SJCRH30 (cell line): ENCODE measurements around the gene IQCN. TPM values are rescaled to one million over a fixed set of nuclear protein-coding genes. Genes with fewer than 3 reads are reported as not detected.

Source experiments
- DNase-seq, 2 experiments: peaks; one replicate each; pipeline ENCODE4 v3.0.0-alpha.2; 2015 to 2020
- H3K27ac ChIP-seq: fragments of 250-450 bp; sonication (Bioruptor Pico); 2 replicates; pipeline ENCODE4 v1.5.1; 2020; ENCODE audit warnings: mild to moderate bottlenecking, moderate library complexity
- H3K27me3 ChIP-seq: fragments of 250-450 bp; sonication (Bioruptor Pico); 2 replicates; pipeline ENCODE4 v1.5.1; 2020; ENCODE audit warnings: mild to moderate bottlenecking, moderate library complexity
- H3K36me3 ChIP-seq: fragments of 250-450 bp; sonication (Bioruptor Pico); 2 replicates; pipeline ENCODE4 v1.5.1; 2020; ENCODE audit warnings: mild to moderate bottlenecking, moderate library complexity
- H3K4me1 ChIP-seq: fragments of 250-450 bp; sonication (Bioruptor Pico); 2 replicates; pipeline ENCODE4 v1.5.1; 2020; ENCODE audit warnings: mild to moderate bottlenecking, moderate library complexity
- H3K4me3 ChIP-seq: fragments of 250-450 bp; sonication (Bioruptor Pico); 2 replicates; pipeline ENCODE4 v1.5.1; 2020; ENCODE audit warnings: mild to moderate bottlenecking, moderate library complexity
- H3K9me3 ChIP-seq: fragments of 250-450 bp; sonication (Bioruptor Pico); replicated peaks from 2 replicates; pipeline ENCODE4 v1.5.1; 2020; ENCODE audit warnings: mild to moderate bottlenecking, moderate library complexity
- total RNA-seq: library from RNA; depleted of rRNA; stranded (reverse); fragments of >200 nt; shearing (Covaris generic); gene quantifications from 2 replicates; pipeline ENCODE4 v1.2.3, GENCODE V29; 2014

IQCN gene
- total RNA-seq, 1 experiment from 2014 or later = 0.06 TPM

DNA sequence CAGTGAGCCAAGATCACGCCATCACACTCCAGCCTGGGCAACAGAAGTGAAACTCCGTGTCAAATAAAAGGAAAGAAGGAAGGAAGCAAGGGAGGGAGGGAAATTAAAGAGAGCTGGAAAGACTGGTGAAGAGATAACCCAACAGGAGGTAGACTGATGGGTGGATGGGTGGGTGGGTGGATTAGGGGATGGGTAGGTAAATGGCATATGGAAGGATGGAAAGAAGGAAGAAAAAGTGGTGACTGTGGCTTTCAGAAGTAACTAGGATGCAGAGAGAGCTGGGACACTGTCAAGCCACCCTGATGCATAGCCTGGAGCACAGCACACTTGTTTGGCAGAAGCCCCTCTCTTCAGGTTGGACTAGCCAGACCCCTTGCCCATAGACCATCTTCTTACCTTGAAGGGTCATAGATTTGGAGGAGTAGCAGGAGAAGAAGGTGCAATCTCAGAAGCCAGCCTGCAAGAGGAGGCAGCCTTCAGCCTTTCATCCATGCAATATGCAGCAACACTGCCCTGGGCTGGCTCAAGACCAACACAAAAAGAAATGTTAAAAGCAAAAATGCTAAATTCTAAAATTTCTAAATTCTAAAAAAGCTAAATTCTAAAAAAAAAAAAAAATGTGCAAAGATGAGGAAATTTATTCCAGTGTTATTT, 5.1 kb downstream of the IQCN start:
- Histone ChIP-seq H3K27ac (no peak overlapping the region), H3K9me3 (no peaks in the 10 kb centered on the region), H3K4me3 (no peak overlapping the region), H3K27me3 (no peaks in the 10 kb centered on the region), H3K36me3 (no peaks in the 10 kb centered on the region), H3K4me1 (no peaks in the 10 kb centered on the region)
- DNase-seq = no peak

DNA sequence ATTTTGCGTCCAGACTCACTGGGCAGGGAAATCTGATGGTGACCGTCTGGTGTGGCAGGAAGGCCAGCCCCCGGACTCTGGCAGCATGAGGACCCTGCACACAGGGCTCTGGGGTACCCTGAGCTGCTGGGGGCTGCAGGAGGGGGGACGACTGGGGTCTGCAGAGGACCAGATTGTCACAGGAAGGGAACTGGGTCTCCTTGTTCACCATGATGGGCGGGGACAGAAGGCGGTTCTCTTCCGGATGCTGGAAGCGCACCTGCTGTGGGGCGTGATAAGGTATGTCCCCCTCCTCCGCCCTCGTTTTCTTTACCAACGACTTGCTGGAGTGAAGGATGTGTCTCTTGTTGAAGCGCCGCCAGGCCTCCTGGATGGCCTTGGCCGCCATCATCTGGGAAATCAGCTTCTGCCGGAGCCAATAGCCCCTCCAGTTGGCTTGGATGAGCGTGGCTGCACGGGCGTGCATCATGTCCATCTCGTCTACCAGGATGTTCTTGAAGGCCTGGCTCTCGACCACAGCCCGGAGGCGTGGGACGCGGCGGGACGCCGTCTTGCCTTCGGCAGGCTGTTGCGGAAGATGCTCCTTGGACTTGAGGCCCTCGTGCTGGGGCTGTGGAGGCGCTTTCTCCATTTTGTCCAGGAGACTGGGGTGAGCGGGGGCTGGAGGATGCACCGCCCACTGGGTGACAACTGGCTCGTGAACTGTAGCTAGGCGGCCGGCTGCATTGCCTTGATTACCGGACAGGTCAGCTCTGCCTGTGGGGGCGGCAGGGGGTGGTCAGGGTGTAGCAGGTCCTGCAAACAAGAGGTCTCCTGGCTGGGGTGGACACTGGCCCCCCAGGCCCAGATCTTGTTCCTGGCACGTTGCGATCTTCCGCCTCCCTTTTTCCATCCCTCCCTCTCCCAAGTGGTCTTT, 7.2 kb downstream of the IQCN start:
- no peaks in the 10 kb centered on the region for H3K4me1 ChIP-seq
- H3K36me3 ChIP-seq = no peaks in the 10 kb centered on the region
- H3K4me3 ChIP-seq = no peak overlapping the region
- DNase-seq = no peak
- no peaks in the 10 kb centered on the region for H3K27me3 ChIP-seq
- no peaks in the 10 kb centered on the region for H3K9me3 ChIP-seq
- H3K27ac ChIP-seq = no peak overlapping the region

DNA sequence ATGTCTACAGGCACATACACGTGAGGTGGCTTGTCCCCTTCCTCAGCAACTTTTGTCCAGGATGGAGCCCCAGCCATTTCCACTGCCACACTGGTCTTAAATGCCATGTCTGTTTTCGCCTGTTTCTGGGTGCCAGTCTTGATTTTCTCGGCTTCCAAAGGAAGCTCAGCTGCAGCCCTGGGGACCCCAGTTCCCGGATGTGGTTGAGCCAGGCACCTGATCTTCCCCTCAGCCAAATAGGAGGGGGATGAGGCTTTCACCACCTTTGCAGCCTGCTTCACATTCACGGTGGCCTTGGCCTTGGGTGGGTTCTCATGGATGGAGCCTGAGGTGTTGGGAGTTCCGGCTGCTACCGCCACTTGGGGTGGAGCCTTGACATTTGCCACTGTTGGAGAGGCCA, 8.7 kb downstream of the IQCN start:
- Histone ChIP-seq H3K4me3 (no peak overlapping the region), H3K4me1 (no peaks in the 10 kb centered on the region), H3K27ac (no peak overlapping the region), H3K9me3 (no peaks in the 10 kb centered on the region), H3K36me3 (no peaks in the 10 kb centered on the region), H3K27me3 (no peaks in the 10 kb centered on the region)
- DNase-seq = no peak

DNA sequence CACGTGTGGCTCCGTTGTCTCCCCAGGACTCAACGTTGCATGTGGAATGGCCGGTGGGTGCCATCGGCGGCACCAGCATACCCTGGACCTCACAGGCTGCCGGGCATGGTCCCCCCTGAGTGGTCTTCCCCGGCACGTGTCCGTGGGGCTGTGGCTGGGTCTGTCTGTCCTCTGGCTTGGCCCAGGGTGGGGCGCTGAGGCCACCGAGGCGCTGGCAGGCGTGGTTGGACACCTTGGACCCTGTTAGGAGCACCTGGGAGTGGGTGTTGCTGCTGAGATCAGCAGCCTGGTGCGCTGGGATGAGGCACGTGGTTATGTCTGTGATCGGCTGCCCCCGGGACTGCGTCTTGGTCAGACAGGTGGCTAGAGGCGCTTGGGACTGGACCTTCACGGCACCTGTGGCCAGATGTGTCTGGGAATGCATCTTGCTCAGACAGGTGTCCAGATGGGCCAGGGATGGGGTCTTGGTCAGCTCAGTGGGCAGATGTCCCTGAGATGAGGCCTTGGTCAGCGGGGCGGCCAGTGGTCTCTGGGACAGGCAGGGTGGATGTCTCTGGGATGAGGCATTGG, 9.2 kb downstream of the IQCN start:
- H3K27ac ChIP-seq = no peak overlapping the region
- no peaks in the 10 kb centered on the region for H3K9me3 ChIP-seq
- peaks cover 2% of the 10 kb centered on the region; the same call in 1 of the 2 replicates for H3K27me3 ChIP-seq
- no peak for DNase-seq
- no peaks in the 10 kb centered on the region for H3K36me3 ChIP-seq
- no peaks in the 10 kb centered on the region for H3K4me1 ChIP-seq
- H3K4me3 ChIP-seq = no peak overlapping the region

DNA sequence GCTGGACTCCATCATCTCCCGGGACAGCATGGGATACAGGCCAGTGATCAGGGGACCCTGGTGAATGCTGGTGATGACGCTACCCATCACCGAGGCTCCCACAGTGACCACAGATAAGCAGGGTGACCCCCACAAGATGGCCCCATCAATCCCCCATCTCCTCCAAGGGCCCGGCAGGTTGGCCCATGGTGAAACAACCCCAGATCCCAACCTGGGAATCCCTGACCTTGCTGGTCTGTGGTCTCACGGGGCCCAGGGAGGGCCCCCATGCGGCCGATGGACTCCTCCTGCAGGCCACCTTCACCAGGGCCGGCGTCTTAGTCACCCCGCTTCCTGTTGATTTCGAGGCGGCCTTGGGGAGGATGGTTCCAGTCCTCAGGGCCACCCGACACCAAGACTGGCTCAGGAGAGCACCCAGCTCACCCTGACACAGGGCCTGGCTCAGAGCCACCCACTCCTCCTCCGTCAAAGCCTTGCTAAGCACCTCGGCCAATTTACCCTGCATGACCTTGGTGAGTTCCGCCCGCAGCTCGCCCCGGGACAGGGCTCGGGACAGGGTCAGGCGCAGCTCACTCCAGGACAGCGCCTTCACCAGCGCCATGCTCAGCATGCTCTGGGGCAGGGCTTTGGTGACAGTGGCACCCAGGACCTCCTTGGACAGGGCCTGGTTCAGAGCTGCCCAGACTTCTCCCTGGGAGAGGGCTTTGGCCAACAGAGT, 10.0 kb downstream of the IQCN start:
- Histone ChIP-seq H3K4me1 (no peaks in the 10 kb centered on the region), H3K4me3 (no peak overlapping the region), H3K36me3 (no peaks in the 10 kb centered on the region), H3K9me3 (no peaks in the 10 kb centered on the region), H3K27me3 (peaks cover 9% of the 10 kb centered on the region; the same call in 1 of the 2 replicates), H3K27ac (no peak overlapping the region)
- DNase-seq = no peak

DNA sequence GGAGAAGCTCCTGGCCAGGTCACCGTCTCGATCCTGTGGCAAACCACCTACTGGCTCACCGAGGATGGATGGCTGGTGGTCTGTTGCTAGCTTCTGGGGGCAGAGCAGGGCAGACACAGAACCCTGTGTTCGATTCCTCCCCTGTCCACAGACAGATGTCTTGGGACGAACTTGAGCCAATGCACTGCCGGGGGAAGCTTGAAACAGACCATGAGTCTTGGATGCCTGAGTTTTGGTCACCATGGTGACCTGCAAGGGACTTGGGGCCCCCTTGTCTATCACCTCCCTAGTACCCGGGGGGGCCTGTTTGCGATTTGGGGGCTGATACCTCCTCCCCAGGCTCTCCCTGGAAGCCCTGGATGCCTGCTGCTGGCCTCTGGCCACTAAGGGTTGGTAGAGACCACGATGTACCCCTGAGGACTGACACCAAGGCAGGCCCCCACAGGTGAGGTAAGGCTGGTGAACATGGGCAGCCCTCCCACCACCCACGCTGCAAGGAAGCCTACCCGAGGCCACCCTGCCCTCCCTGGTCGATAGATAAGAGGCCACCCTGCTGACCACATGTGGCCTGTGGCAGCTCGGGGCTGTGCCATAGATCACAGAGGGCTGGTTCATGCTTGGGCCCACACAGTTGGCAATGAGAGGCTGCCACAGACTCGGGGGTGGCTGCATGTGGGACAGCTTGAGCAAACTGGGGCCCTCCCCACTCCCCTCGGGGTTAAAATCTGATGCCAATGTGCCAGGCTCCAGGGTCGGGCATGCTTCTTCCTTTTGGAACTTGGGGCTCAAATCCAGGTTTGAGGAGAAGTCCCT, 10.7 kb downstream of the IQCN start:
- Histone ChIP-seq H3K27ac (no peak overlapping the region), H3K36me3 (no peaks in the 10 kb centered on the region), H3K4me1 (no peaks in the 10 kb centered on the region), H3K27me3 (peaks cover 10% of the 10 kb centered on the region; the same call in 1 of the 2 replicates), H3K4me3 (no peak overlapping the region), H3K9me3 (no peaks in the 10 kb centered on the region)
- DNase-seq = no peak

DNA sequence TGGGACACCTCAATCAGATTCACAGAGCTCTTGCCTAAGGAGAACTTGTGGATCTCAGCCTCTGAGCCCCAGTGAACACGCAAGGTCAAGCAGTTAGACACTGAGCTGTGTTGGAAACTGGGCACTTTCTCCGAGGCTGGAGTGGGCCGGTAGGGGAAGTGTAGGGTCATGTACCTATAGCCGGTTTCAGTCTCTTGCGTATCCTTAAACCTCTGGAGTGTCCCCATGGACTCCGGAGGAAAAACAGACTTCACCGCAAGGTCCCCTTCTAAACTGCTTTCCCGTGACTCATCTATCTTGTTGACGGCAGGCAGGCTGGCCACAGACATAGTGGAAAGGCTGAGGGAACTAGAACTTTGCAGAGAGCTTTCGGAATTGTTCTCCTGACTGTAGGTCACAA, 11.3 kb downstream of the IQCN start:
- no peak overlapping the region for H3K27ac ChIP-seq
- no peaks in the 10 kb centered on the region for H3K9me3 ChIP-seq
- H3K36me3 ChIP-seq = no peaks in the 10 kb centered on the region
- H3K27me3 ChIP-seq = peaks cover 16% of the 10 kb centered on the region
- H3K4me3 ChIP-seq = no peak overlapping the region
- H3K4me1 ChIP-seq = no peaks in the 10 kb centered on the region
- DNase-seq = no peak

DNA sequence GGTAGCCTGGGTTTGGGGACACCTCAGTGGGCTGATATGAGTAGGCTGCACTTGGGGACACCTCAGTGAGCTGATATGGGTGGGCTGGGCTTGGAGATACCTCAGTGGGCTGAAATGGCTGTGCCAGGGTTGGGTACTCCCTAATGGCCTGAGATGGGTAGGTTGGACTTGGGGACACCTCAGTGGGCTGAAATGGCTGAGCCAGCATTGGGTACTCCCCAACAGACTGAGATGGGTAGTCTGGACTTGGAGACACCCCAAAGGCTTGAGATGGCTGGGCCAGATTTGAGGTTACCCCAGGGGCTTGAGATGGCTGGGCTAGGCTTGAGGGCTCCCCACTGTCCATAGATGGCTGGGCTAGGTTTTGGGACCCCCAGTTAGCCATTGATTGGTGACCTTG, 12.1 kb downstream of the IQCN start:
- Histone ChIP-seq H3K4me1 (no peaks in the 10 kb centered on the region), H3K4me3 (no peak overlapping the region), H3K9me3 (no peaks in the 10 kb centered on the region), H3K36me3 (no peaks in the 10 kb centered on the region), H3K27me3 (peaks cover 22% of the 10 kb centered on the region), H3K27ac (no peak overlapping the region)
- no peak for DNase-seq

DNA sequence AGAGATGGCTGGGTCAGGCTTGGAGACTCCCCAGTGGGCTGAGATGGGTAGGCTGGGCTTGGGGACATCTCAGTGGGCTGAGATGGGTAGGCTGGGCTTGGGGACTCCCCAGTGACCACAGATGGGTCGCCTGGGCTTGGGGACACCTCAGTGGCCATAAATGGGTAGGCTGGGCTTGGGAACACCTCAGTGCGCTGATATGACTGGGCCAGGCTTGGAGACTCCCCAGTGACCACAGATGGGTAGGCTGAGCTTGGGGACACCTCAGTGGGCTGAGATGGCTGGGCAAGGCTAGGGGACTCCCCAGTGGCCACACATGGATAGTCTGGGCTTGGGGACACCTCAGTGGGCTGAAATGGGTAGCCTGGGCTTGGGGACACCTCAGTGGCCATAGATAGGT, 12.8 kb downstream of the IQCN start:
- no peaks in the 10 kb centered on the region for H3K9me3 ChIP-seq
- no peak overlapping the region for H3K4me3 ChIP-seq
- H3K36me3 ChIP-seq = no peaks in the 10 kb centered on the region
- DNase-seq = no peak
- H3K4me1 ChIP-seq = no peaks in the 10 kb centered on the region
- no peak overlapping the region for H3K27ac ChIP-seq
- peaks cover 27% of the 10 kb centered on the region for H3K27me3 ChIP-seq

DNA sequence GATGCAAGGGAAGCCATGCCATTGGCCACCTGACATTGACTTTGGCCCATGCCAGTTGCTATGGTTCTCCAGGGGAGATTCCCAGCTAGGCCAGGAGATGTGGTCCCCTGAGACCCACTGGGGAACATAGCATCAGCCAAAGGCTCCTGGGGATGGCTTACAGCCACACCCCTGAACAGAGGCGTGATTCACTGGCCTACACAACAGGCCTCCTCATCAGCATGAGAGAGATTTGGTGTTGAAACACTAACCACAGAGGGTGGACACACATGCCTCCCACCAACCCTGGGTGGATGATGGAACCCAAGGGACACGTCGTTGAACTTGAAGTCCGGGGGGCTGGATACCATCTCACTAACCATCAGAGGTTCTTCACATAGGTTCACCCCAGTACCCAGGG, 14.4 kb downstream of the IQCN start:
- Histone ChIP-seq H3K4me1 (no peaks in the 10 kb centered on the region), H3K27me3 (peaks cover 37% of the 10 kb centered on the region), H3K4me3 (no peak overlapping the region), H3K27ac (no peak overlapping the region), H3K36me3 (no peaks in the 10 kb centered on the region), H3K9me3 (no peaks in the 10 kb centered on the region)
- no peak for DNase-seq

DNA sequence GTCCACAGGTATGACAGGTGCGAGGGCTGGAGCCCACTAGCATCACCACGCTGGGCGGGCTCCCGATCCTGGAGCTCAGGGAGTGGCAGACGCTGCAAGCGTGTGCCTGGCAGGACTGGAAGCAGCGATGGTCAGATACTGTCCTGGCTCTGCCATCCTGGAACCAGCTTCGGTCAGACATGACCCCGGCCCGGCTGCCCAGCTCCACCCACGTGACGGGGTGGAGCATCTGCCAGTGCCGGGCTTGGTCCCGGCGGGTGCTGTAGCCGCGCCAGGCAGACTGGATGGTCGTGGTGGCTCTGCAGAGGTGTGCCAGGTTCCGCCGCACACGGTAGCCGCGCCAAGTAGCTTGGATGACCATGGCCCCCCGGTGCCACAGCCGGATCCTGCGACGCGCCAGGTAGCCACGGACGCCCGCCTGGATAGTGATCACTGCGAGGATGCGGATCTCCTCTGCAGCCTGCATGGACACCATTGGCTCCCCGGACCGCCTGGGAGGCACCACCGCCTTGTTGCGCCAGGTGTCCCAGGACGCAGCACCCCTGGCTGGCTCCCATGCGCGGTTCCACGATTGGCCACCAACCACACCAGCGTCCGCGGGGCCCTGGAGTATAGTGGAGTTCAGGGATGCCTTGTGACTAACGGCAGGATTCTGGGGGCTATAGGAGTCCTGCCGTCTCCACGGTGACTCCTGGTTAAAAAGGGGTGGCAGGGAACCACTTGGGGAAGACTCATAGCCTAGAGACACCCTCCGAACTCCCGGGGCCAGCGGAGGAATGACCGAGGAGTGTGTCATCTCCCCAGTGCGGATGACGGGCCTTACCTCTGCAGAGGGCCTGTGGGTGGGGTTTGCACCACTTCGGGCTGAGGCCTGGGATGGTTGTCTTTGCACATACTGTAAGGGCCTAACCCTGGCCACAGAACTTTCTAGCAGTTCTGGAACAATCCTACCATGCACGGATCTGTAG, 16.5 kb downstream of the IQCN start:
- no peaks in the 10 kb centered on the region for H3K9me3 ChIP-seq
- H3K36me3 ChIP-seq = no peaks in the 10 kb centered on the region
- no peak for DNase-seq

DNA sequence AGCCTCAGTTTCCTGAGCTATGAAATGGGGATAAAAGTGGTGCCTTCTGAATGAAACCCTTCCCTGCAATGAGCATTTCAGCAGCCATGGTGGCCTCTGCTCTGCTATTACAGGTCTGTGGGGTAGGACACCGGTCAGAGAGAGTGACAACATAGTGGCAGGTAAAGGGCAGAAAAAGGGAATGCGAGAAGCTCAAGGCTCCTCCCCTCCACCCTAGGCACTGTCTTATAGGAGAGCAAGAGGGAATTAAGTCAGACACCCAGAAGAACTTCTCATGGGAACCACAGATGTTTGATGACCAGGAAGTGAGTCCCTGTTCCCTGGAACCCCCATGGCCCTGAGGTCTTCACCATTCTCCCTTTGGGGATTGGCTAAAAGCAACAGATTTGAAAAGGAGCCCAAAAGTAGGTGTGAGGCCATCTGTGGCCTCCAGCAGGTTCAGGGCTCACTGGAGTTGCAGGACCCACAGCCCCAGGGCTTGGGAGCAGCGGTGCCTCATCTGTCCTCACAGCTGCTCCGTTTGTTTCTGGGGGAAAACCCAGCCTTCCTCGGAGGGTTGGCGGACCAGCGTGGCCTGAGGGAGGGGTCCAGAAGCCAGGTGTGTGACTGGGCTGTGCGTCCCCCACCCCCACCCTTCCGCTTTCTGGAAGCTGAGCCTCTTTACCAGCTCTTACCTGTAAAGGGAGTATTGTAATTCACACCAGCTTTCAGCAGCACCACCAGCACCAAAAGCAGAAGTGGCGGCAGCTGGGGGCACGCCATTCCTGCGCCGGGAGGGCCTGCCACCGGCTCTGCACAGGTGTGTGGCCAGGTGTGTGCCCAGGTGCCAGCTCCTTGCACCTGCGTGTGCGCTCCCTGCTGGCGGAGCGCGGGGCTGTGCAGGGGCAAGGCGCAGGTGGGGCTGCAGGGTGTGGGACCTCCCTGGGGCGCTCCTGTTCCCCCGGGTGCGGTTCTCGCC, 19.4 kb downstream of the IQCN start:
- no peak overlapping the region for H3K27ac ChIP-seq
- no peaks in the 10 kb centered on the region for H3K9me3 ChIP-seq
- no peak overlapping the region for H3K4me3 ChIP-seq
- DNase-seq = no peak
- no peaks in the 10 kb centered on the region for H3K4me1 ChIP-seq
- H3K36me3 ChIP-seq = no peaks in the 10 kb centered on the region
- H3K27me3 ChIP-seq = peaks cover 44% of the 10 kb centered on the region

More for the DNA sequence above, 16.5 kb downstream of the IQCN start:
- no peaks in the 10 kb centered on the region for H3K4me1 ChIP-seq
- H3K27me3 ChIP-seq = peaks cover 48% of the 10 kb centered on the region
- H3K4me3 ChIP-seq = no peak overlapping the region
- no peak overlapping the region for H3K27ac ChIP-seq
